GM19438 (cell line): ENCODE results near the gene GNAO1.

ENCODE experiments used
- ATAC-seq: cut with Tn5 transposase; IDR thresholded peaks from one replicate; pipeline ENCODE4 v1.9.1; 2021; ENCODE audit warnings: low read depth; ENCODE audit not compliant: unreplicated experiment

The GNAO1 gene

GRCh38 chr16:56306690-56307533, 115.6 kb downstream of the GNAO1 start:
- no peak for ATAC-seq

- no peak for ATAC-seq
Measured at GRCh38 chr16:56307534-56307873, 116.2 kb downstream of the GNAO1 start.

- ATAC-seq = no peak
Measured at GRCh38 chr16:56309008-56309407, 117.7 kb downstream of the GNAO1 start.

GRCh38 chr16:56310690-56311089, 119.4 kb downstream of the GNAO1 start:
- no peak for ATAC-seq

GRCh38 chr16:56311208-56312027, 120.1 kb downstream of the GNAO1 start:
- no peak for ATAC-seq

- no peak for ATAC-seq
Measured at GRCh38 chr16:56312028-56312300, 120.7 kb downstream of the GNAO1 start.

- no peak for ATAC-seq
Measured at GRCh38 chr16:56312556-56312955, 121.3 kb downstream of the GNAO1 start.

- ATAC-seq = no peak
Measured at GRCh38 chr16:56314244-56314850, 123.1 kb downstream of the GNAO1 start.

- ATAC-seq = no peak
Measured at GRCh38 chr16:56315955-56316354, 124.7 kb downstream of the GNAO1 start.

GRCh38 chr16:56316545-56316944, 125.3 kb downstream of the GNAO1 start:
- no peak for ATAC-seq

- ATAC-seq = peak; percentile 97
Measured at GRCh38 chr16:56317998-56318826, 126.9 kb downstream of the GNAO1 start.

- no peak for ATAC-seq
Measured at GRCh38 chr16:56318827-56319140, 127.5 kb downstream of the GNAO1 start.

GRCh38 chr16:56319376-56319775, 128.1 kb downstream of the GNAO1 start:
- no peak for ATAC-seq

GRCh38 chr16:56320056-56320455, 128.8 kb downstream of the GNAO1 start:
- ATAC-seq = no peak

- ATAC-seq = no peak
Measured at GRCh38 chr16:56320811-56321558, 129.7 kb downstream of the GNAO1 start.

GRCh38 chr16:56321571-56321970, 130.3 kb downstream of the GNAO1 start:
- no peak for ATAC-seq

GRCh38 chr16:56324406-56324805, 133.1 kb downstream of the GNAO1 start:
- ATAC-seq = no peak

GRCh38 chr16:56325956-56326355, 134.7 kb downstream of the GNAO1 start:
- ATAC-seq = no peak

- ATAC-seq = no peak
Measured at GRCh38 chr16:56327071-56327928, 136.0 kb downstream of the GNAO1 start.
